HG03060 (cell line): ENCODE results near the gene LMAN1.
A peak's percentile ranks its signal among the peaks of the same experiment; 100 is the strongest.

ENCODE experiments used
- ATAC-seq: cut with Tn5 transposase; IDR thresholded peaks from one replicate; pipeline ENCODE4 v1.9.1; 2021; ENCODE audit warnings: low read depth, moderate number of reproducible peaks; ENCODE audit not compliant: unreplicated experiment

Gene LMAN1

DNA sequence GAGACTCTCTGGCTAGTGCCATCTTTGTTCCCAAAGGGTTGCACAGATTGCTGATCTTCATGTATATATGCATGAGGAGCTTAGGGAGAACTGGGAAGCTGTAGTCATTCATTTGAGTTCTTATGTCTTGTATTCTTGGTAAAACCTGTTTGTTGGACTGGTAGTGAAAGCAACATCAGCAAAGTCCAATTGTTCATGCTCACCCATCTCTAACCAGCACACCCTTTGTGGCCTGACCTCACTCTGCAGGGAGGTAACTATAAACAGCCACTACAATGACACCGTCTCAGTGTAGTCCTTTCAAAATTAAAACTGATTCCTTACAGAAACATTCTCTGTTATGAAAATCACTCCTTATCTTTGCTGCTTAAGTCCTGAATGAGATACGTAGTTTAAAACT, 13.9 kb upstream of the LMAN1 start:
- ATAC-seq, result no peak

DNA sequence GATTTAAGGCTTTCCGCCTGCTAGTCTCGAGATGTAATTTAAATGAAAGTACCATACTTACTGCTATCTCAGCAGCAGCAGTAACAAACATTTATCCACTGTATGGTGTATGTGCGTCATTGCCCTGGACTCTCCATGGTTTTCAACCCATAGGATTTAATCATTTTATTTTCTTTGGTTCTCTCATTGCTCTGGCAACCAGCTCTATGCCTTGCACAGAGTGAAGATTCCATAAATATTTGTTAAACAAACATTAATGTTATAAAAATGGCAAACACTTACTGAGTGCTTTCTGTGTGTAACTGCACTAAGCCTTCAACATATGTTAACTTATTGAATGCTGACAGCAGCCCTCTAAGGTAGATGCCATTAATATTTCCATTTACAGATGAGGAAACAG, 1.3 kb upstream of the LMAN1 start:
- ATAC-seq, result no peak

DNA sequence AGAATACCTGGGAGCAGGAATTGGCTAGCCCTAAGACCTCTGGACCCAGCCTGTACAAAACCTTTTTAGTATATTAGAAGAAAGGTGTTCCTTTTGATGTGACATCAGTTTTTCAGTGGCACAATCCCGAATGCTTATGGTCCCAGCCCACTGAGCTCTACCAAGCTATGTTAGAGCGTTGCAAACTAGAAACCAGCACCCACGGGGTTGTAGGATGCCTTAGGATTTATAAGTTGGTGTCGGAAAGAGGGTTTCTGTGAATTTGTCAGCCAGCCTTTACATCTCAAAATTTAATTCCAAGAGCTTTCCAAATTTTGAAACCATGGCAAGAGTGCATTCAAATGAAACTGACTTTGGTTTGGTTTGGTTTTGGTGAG, 499 bp upstream of the LMAN1 start:
- peak; percentile 8 for ATAC-seq

DNA sequence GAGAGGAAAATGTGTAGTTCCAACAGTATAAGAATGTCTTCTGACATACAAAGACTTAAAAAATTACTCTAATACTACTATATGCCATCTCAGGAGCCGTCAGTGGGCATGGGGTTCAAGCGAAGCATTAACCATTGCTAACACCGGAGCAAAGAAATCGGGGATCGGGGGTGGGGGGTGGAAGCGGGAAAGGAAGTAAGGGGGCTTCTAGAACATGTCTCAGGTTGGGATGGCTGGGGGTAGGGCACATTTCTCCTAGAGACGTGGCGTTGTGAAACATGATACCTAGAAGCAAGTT, 702 bp downstream of the LMAN1 start:
- no peak for ATAC-seq

DNA sequence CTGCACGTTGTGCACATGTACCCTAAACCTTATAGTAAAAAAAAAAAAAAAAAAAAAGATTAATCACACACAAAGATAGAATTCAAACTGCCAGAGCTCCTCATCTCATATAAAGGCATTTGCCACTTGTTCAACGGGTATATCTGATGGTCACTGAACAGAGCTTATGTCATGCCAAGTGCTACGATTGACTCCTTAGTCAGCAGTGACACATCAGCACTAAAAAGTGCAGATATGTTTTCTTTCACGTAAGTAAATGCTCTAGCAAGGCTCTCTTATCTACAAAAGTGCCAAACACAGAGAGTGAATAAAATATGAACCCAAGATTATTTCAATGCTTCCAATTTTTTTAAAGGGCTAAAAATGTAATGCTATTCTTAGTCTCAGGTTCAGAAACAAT, 1.1 kb downstream of the LMAN1 start:
- no peak for ATAC-seq

DNA sequence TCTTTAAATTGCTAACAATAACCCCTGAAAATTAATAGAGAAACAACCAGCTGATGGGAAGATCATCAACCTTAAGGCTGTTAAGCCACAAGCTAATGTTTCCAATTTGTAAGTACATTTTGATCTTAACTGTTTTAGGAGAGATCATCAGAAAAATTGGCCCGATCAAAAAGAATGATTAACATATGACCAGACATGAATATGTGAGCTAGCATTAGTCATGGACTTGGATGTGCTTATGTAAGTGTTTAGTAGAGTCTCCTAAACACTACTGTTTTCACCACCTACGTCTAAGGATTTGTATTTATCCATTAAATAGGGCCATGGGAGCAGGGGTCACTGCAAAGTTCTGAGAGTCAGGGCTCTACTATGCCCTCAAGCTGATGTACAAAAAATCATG, 4.3 kb downstream of the LMAN1 start:
- no peak for ATAC-seq

DNA sequence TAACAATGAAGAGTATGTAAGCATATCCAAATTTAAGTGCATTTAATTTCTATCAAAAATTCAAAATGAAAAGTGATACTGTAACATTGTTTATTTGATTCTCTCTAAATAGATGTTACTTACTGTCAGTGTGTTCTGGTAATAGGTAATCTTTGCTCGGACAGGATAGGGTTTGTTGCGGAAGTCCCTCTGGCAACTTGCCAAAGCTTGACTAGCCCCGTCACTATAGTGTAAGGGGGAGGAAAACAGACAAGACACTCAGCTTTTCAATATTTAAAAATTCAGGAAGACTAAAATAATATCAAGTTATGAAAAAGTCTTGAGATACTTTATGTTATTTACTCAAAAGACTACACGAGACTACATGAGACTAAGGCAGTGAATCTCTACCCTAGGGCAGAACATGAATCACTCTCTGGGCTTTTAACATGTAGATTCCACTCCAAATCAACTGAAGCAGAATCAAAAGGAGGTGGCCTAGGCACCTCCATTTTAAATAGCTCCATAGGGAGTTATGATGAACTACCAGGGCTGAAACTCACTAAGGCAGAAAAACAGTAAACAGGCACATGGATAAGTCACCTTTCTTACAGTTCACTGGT, 5.9 kb downstream of the LMAN1 start:
- ATAC-seq, result no peak

DNA sequence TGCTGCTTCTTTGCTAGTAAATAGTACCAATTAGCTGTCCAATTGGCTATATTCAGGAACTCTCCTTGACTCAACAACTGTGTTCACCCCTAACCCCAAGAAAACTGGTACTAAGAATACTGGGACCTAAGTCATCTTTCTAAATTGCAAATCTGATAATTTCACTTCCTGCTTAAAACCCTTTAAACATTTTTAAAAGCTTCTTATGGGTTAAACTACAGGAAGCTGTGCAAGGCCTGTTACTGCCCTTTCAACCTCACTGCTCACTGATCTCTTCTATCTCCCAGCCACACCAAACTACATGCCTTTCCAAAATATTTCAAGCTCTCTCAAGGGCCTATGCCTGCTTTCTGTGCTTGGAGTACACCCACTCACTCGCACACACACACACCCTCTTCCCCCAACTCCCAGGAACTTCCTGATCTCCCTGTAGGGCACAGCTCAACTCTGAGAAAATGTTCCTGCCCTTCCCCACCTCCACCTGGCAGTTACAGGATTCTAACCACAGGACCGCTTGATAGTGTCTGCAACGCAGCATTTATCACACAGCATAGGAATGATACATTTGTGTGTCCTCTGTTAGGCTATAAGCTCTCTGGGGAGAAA, 6.7 kb downstream of the LMAN1 start:
- no peak for ATAC-seq

DNA sequence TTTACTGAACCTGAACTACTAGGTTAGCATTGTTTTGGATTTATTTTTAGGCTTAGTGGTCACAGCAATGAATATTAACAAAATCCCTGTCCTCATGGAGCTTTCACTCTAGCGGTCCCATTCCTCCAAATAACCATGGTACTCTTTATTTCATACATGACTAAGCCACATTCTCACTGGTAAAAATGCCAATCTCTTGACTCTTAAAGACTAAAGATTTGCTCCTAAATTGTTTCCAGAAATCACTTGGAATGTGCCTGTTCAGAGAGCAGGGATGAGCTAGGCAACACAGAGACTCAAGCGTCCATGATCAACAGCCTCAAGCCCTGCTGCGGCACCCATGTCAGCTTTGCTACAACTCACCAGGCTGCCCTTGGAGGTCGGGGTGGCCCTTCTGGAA, 13.5 kb downstream of the LMAN1 start:
- ATAC-seq, result no peak

DNA sequence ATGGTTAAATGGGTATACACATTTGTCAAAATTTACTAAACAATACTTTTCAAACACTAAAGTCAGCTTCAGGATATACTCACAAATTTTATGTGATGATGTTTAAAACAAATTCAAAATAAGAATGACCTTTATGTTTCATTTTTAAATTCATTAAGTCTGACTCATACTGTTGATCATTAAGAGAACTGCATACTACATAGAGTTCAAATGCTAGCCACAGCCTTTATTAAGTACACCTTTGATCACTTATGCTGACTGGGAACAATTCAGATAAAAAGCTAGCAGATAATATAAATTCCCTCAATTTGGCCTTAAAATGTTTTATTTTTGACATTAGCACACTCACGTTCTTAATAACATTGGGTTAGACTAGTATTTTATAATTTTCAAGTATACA, 14.1 kb downstream of the LMAN1 start:
- no peak for ATAC-seq

DNA sequence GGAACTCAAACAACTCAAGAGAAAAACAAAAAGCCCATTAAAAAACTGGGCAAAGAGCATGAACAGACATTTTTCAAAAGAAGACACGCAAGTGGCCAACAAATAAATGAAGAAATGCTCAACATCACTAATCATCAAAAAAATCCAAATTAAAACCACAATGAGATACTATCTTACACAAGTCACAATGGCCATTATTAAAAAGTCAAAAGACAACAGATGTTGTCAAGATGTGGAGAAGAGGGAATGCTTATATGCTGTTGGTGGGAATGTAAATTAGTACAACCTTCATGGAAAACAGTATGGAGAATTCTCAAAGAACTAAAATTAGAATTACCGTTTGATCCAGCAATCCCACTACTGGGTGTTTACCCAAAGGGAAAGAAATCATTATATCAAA, 15.1 kb downstream of the LMAN1 start:
- ATAC-seq, result no peak

DNA sequence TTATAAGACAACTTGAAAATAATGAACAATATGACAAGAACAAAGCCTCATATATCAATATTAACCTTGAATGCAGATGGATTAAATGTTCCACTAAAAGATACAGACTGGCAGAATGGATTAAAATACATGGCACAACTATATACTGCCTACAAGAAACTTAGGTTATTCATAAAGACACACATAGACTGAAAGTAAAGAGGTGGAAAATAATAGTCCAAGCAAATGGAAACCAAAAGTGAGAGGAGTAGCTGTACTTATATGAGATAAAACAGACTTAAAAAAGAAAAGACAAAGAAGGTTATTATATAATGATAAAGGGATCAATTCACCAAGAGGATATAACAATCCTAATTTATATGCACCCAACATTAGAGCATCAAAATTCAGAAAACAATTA, 18.2 kb downstream of the LMAN1 start:
- ATAC-seq, result no peak

DNA sequence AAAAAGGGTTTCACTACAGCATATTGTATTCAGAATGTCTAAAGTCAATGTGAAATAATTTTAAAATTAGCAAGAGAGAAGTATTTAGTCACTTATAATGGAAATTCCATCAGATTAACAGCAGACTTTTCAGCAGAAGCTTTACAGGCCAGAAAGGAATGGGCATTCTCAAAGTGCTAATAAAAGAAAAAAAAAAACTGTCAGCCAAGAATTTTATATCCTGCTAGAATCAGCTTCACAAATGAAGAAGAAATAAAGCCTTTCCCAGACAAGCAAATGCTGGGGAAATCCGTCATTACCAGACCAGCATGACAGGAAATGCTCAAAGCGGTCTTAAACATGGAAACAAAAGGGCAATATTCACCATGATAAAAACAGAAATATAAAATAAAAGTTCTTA, 18.8 kb downstream of the LMAN1 start:
- ATAC-seq, result no peak

DNA sequence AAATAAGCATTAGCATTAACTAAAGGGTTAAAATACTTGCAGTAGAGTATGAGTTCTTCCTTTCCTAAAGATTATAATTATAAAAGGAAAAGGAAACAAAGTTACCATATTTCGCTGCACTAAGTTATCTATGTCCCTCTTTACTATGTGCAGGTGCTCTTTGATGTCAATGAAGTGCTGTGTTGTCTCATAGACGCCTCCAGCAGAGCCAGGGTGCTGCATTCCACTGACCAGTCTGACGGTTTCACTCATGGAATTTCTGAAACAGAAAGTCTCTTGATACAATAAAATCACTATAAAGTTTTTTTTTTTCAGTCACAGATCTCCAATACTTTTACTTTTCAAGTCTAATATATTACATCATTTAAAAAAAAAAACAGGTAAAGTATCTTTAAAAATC, 26.1 kb downstream of the LMAN1 start:
- no peak for ATAC-seq

DNA sequence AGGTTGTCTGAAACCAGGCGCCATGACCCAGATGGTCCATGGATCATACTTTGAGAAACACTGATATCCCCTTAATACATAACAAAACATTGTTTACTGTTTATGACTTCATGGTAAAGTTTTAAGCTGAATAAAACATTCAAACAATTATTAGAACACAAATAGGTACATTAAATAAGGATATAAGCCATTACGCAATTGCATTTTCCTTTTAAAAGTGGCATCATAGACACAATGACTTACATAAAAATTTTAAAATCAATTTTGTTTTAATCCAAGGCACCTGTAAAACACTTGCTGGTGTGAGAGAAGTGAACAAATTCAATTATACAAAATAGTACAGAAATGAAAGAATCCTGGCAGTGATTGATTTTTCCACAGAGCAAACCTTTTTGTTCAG, 30.4 kb downstream of the LMAN1 start:
- no peak for ATAC-seq

DNA sequence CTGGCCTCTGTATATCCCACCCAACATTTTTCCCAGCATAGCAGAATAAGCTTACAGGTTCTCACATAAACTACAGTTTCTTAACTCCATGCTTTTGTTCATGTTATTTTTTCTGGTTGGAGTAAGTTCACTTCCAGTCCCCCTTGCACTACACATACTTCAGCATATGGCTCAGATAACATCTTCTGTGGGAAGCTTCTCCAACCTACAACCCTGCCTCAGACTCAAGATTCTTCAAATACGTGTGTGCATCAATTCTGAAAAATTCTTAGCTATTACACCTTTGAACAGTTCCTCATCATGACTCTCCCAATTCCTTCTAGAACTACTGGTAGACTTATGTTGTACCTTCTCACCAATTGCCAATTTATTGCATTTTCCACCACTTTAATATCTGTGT, 33.1 kb downstream of the LMAN1 start:
- ATAC-seq, result no peak

DNA sequence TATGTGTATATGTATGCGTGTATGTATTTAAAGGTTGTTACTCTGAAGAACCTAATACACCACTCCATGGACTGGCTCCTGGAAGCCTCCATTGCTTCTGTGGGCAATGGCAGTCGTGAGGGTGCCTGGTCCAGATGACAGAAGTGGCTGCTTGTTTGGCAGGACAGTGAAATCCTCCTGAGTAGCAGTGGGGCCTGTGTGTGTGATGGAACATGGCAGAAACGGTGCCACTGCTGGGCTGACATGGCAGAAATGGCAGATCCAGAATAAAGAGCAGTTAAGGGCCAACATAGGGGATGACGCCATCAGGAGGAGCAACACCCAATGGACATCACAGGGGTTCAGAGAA, 34.5 kb downstream of the LMAN1 start:
- no peak for ATAC-seq

DNA sequence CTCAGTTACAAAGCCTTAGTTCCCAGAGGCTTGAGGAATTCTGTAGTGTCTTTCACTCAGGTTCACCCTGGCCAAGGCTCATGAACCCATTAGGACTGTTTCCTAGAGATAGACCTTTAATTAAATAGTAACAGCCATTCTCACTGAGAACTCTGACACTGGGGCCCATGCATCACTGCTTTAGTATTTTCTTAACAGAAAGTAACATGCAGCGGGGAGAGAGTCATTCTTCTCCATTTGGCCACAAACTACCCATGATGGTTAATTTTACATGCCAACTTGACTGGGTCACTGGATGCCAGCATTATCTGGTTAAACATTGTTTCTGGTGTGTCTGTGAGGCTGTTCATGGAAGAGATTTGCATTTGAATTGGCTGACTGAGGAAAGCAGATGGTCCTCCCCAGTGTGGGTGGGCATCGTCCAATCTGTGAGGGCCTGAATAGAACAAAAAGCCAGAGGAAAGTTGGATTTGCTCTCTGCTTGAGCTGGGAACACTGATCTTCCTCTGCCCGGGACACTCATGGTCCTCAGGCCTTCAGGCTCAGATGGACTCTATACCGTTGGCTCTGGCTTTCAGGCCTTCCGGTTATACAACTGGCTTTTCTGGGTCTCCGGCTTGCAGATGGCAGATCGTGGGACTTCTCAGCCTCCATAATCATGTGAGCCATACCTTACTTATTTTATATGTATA, 35.0 kb downstream of the LMAN1 start:
- no peak for ATAC-seq

DNA sequence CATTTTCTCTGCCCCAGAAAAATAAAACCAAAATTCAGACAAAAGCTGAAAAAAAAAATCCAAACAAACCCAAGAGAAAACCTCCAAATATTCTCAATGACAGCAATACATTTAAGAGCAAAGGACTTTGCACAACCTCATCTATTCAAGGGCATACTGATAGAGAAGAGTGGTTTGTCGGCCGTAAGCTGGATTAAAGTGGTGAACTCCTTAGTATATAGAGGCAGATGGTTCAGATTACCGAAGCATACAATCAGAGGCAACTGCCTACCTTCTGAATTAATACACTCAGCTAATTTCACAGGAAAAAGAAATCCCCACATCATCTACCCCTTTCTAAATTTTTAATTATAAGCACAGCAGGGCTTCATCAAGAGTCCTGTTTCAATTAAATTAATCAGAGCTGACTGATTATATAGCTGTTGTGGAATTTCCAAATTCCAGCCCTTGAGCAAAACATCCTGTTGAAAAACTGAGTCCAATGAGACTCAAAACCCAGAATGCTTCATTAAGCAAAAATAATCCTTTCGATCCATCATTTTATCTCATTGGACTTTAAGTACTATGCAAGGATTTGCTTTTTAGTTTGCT, 40.5 kb downstream of the LMAN1 start, which contains the start of gene CPLX4:
Gene CPLX4 (minus strand): TSS at position 190 of the 591 bp plus-strand sequence. CDS start 187 bp downstream, at position 3.
- no peak for ATAC-seq

DNA sequence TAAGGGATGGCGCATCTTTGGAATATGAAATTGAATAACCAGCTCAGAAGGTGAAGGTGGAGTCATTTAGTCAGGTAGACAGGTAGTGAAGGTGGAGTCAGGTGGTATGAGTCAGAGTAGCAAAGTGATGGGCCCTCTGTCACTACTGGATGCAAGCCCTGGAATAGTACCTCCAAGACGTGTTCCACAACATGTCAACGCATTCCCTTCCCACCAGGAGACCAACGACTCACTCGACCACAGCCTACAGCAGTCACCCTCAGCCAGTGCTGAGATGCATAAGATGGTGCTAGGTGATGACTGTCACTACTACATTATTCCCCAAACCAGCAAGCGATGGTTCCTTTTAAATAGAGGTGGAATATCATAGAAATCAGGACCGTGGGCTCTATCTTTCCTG, 47.4 kb downstream of the LMAN1 start:
- no peak for ATAC-seq

DNA sequence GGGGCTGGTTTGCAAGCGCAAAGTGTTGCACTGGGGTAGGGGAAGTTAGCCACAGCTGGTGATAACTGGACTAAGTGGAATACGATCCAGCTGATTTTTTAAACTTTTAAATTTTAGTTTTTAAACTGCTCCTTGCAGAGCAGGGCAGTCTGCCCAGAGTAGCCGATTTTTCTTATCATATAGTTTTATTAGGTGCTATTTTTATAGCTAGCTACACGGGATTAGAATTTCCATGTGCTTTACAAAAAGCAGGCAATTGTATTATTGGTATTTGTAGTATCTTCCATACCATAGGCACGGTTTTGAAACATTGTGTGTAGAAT, 50.2 kb downstream of the LMAN1 start:
- ATAC-seq, result no peak

DNA sequence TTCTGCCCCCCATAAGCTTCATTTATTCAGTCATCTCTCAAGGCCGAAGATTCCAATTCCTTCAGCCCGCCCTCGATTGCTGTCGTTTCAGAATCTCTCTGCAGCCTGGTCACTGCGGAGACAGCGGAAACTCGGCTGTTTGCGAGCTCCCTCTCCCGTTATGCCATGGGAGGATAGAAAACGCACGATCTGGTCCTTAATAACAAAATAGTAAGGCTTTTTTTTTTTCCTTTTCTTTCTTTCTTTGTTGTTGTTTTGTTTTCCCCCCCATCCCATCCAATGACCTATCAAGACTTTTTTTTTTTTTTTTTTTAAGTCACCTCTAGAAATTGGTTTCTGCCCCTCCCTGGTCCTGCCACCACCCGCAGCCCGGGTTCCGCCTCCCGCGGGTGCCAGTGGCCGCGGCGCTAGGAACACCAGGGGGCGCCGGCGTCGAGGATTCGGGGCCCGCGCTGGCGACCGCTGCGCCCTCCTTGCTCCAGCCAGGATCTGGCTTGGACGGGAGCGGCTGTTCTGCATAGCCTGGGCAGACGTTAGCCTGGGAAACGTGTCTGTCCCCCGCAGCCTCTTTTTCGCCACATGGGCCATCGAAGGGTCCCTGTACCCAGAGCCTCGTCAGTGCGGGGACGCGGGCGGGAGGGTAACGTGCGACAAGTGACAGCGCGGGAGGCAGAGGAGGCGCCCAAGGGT, 50.7 kb downstream of the LMAN1 start:
- no peak for ATAC-seq
